ENCODE results near the gene MICALL1.

MICALL1 gene

DNA sequence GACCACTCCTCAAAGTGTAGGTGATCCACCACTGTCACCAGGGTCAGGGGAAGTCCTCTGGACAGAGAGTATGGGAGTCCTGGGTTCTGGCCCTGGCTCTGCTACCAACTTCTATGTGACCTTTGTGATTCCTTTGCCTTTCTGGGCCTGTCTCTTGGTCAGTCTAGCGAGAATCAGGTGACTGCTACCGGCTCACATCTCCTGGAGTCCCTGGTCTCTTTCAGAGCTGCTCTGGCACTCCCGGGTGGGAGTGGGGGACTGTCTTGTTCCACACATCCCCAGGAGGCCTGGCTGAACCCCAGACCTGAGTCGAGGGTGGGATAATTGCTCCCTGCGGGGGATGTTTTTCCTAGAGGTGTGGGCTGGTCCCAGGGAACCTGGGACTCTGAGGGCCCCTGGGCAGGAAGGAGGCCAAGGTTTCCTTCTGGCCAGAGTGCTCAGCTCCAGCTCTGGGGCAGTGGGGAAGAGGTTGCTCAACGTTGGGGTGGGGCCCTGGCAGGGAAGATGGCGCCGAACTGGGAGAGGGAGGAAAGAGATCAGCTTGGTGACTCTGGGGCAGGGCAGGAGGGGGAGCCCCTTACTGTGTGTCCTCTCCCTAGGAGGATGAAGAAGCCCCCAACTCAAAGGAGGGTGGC lies 76.2 kb downstream of the MICALL1 start:
- DNase-seq (ENCODE audit: low read depth) = no peak

- DNase-seq (ENCODE audit: low read depth) = no peak
These were observed 77.1 kb downstream of the MICALL1 start for GRCh38 chr22:37982938-37983859.

- DNase-seq (ENCODE audit: low read depth) = no peak
These were observed 78.0 kb downstream of the MICALL1 start, which contains the start of gene SOX10 for GRCh38 chr22:37983860-37984791. Gene SOX10, minus strand, starts transcription at chr22:37984555. Its CDS starts 771 bp downstream, at chr22:37983784.

DNA sequence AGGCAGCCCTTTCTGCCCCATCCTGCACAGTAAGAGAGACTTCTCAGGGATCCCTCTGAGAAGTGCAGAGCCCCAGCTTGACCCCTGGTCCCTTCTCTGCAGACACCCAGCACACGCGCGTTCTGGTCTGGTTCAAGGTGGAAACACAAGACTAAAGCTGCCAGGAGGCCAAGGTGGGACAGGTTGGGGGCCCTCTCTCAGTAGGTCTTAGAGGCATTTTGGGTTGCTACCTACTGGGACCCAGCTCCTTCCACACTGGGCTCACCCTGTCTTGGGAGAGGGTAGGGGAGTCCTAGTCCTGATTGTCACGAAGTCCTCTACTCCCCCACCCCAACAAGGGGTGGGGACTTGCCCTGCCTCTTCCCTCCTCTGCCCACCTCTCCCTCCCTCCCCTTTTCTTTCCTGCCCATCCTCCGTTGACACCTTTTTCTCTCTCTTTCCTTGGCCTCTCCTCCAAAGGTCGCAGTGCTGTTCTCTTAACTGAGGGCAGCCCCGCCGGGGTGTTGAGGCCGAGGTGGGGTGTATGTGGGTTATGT lies 79.0 kb downstream of the MICALL1 start:
- DNase-seq (ENCODE audit: low read depth) = no peak

GRCh38 chr22:37985751-37986281 lies 79.7 kb downstream of the MICALL1 start:
- no peak for DNase-seq (ENCODE audit: low read depth)

DNA sequence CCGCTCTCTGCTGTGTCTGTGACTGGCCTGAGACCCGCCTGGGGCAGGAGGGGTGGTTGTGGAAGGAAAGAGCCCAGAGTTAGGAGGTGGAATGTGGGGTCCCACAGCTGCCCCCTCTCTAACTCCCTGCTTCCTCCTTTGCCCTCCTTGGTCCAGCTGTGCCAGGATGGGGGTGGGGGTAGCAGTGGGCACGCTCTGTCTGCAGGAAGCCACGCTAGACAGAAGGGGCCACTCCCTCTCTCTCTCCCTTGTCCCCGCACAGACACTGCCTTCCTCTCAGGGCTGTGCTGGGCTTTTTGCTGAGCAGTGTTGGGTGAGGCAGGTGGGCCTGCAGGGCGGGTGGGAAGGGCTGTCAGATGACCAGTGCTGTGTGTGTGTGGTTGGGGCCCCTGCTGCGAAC lies 80.3 kb downstream of the MICALL1 start:
- no peak for DNase-seq (ENCODE audit: low read depth)

GRCh38 chr22:37989146-37990045 lies 83.3 kb downstream of the MICALL1 start:
- no peak for DNase-seq (ENCODE audit: low read depth)

DNA sequence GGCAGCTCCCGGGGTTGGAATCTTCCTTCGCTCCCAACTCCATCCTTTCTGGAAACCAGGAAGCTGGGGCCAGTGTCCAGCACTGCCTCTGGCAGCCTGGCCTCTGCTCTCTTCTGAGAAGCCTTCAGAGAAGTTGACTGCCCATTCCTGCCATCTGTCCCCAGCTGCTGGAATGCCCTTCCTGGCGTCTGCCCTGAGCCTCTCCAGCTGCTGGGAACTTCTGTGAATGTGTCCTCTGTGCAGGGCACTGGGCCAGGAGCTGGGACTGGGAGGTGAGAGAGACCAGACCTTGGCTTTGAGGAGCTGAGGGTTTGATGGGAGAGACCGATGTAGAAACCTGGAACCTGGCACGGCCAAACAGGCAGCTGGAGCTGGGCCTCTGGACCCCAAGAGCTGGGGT lies 84.2 kb downstream of the MICALL1 start:
- DNase-seq (ENCODE audit: low read depth) = no peak

DNA sequence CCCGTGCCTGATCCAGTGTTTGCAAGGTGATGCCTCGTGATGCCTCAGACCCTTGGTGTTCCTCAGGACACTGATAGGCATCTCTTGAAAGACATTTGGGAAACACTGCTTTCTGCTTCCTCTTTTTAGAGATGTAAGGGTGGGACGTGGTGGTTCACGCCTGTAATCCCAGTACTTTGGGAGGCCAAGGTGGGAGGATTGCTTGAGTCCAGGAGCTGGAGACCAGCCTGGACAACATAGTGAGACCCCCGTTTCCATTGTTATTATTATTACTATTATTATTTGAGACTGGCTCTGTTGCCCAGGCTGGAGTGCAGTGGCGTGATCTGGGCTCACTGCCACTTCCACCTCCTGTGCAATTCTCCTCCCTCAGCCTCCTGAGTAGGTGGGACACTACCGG lies 84.8 kb downstream of the MICALL1 start:
- no peak for DNase-seq (ENCODE audit: low read depth)

- no peak for DNase-seq (ENCODE audit: low read depth)
These were observed 85.8 kb downstream of the MICALL1 start for GRCh38 chr22:37991731-37992442.
